ENCODE results near the gene MS4A18. TPM values are rescaled to one million over a fixed set of nuclear protein-coding genes. Genes with fewer than 3 reads are reported as not detected.

The MS4A18 gene
- total RNA-seq, 2 experiments from 2014 or later, result not detected

GRCh38 chr11:60792521-60792920 is 68.0 kb downstream of the MS4A18 start:
- Mint-ChIP-seq H3K36me3 (ENCODE audit: low read depth) (no peaks in the 10 kb centered on the region), H3K9me3 (no peaks in the 10 kb centered on the region), H3K27ac (no peak overlapping the region), H3K4me3 (no peak overlapping the region), H3K27me3 (no peaks in the 10 kb centered on the region), H3K4me1 (ENCODE audit: low read depth) (no peaks in the 10 kb centered on the region)
- no peak for TF ChIP-seq CTCF (IDR thresholded peaks at IDR 0.05)
- DNase-seq, result no peak
- ChIA-PET CTCF (interaction anchor here (0.6 to 1.4 kb wide), 2 partner anchors 16 to 30 kb away, joined by 3 to 4 read pairs; no protein-coding TSS in a partner anchor), POLR2A (no interaction called here)
- intact Hi-C loops (cut with micrococcal nuclease), result no loop called here
- no peak for ATAC-seq

Other genes starting within 250 kb of the MS4A18 start
- gene MS4A12, start 231.9 kb upstream of the MS4A18 start, total RNA-seq, result not detected
- gene MS4A13, start 209.3 kb upstream of the MS4A18 start, total RNA-seq, result not detected
- not detected for gene MS4A8, start 25.1 kb upstream of the MS4A18 start, total RNA-seq
- not detected for gene MS4A15, start 32.1 kb downstream of the MS4A18 start, total RNA-seq
- gene MS4A10, start 60.6 kb downstream of the MS4A18 start, total RNA-seq, result not detected
- 10 to 100 TPM; 48.1 to 51.4 TPM for gene CCDC86, start 117.4 kb downstream of the MS4A18 start, total RNA-seq
- gene PTGDR2, start 131.2 kb downstream of the MS4A18 start, total RNA-seq, result under 1 TPM; 0.23 to 0.38 TPM
- gene ZP1, start 142.8 kb downstream of the MS4A18 start, total RNA-seq, result not detected
- 100 to 1,000 TPM; 142 to 150 TPM for gene PRPF19, start 181.9 kb downstream of the MS4A18 start, total RNA-seq
- gene TMEM109, start 189.4 kb downstream of the MS4A18 start, total RNA-seq, result 100 to 1,000 TPM in 1 of 2 experiments, 10 to 100 TPM in 1; 93.2 to 101 TPM
- gene TMEM132A, start 199.7 kb downstream of the MS4A18 start, total RNA-seq, result 1 to 10 TPM; 1.1 to 1.3 TPM
- gene SLC15A3, start 227.5 kb downstream of the MS4A18 start, total RNA-seq, result 1 to 10 TPM; 3.9 to 4.7 TPM
- 100 to 1,000 TPM; 196 to 201 TPM for gene CD6, start 247.0 kb downstream of the MS4A18 start, total RNA-seq